ENCODE measurements around the gene LAIR2. TPM values are rescaled to one million over a fixed set of nuclear protein-coding genes. Genes with fewer than 3 reads are reported as not detected.

The LAIR2 gene
- total and polyA plus RNA-seq, 2 experiments from 2014 or later = not detected

DNA sequence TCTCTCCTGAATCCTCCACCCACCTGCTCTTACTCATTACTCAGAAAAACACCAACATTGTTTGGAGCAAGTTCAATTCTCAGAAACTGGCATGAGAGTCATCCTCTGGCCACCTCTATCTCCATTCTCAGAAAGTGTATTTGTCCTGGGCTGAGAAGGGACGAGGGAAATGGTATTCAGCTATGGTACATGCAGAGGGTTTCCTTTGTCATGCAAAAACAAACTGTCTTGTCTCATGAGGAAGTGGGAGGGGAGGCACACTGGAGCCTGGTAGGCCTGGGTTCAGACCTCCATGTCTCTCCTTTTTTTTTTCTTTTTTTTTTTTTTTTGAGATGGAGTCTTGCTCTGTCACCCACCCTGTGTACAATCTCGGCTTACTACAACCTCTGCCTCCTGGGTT is 39.1 kb downstream of the LAIR2 start:
- Histone ChIP-seq H3K9me3 (ENCODE audit: low read depth) (no peaks in the 10 kb centered on the region), H3K27ac (no peak overlapping the region), H2AFZ (no peak overlapping the region), H3K36me3 (replicated peaks; ENCODE audit: insufficient read depth, low read depth) (no peaks in the 10 kb centered on the region), H3K4me3 (no peak overlapping the region), H4K20me1 (ENCODE audit: insufficient read depth, poor library complexity, severe bottlenecking) (no peaks in the 10 kb centered on the region), H3K27me3 (no peaks in the 10 kb centered on the region), H3K4me1 (ENCODE audit: insufficient read depth) (no peaks in the 10 kb centered on the region), H3K9me2 (replicated peaks; ENCODE audit: insufficient read depth) (no peaks in the 10 kb centered on the region), H3K4me2 (no peak overlapping the region), H3K79me2 (no peaks in the 10 kb centered on the region)
- 26% methylated on average over 2 of the region's 2 CpGs for WGBS (ENCODE audit: low lambda C conversion rate, missing lambda C conversion rate)
- DNase-seq (ENCODE audit: low spot score) = no peak
- no peak for TF ChIP-seq CTCF (IDR thresholded peaks at IDR 0.05; ENCODE audit: poor library complexity)
- no peak for TF ChIP-seq EZH2phosphoT487 (IDR thresholded peaks at IDR 0.05; ENCODE audit: low read depth, severe bottlenecking, unreplicated experiment)
- TF ChIP-seq EZH2 (IDR thresholded peaks at IDR 0.05; ENCODE audit: borderline replicate concordance) = no peak

DNA sequence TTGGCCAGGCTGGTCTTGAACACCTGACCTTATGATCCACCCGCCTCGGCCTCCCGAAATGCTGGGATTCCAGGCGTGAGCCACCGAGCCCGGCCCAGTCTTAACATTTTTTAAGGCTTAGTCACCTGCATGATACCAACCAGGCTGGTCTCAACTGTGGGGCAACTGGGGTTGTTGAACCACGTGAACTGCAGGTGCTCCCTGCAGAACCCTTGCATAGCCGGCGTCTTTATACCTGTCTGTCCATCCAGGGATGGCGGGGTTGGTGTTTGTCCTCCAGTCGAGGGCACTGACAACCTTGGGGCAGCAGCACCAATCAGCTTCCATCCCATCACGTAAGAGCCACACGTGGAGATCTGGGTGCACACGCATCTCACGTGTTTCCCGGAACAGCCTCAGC is 46.2 kb downstream of the LAIR2 start:
- DNase-seq (ENCODE audit: low spot score) = no peak
- TF ChIP-seq EZH2 (IDR thresholded peaks at IDR 0.05; ENCODE audit: borderline replicate concordance) = no peak
- TF ChIP-seq CTCF (IDR thresholded peaks at IDR 0.05; ENCODE audit: poor library complexity) = no peak
- TF ChIP-seq EZH2phosphoT487 (IDR thresholded peaks at IDR 0.05; ENCODE audit: low read depth, severe bottlenecking, unreplicated experiment) = no peak
- Histone ChIP-seq H3K9me2 (replicated peaks; ENCODE audit: insufficient read depth) (no peaks in the 10 kb centered on the region), H2AFZ (no peak overlapping the region), H3K9me3 (ENCODE audit: low read depth) (no peaks in the 10 kb centered on the region), H3K36me3 (replicated peaks; ENCODE audit: insufficient read depth, low read depth) (no peaks in the 10 kb centered on the region), H3K27me3 (no peaks in the 10 kb centered on the region), H3K4me2 (no peak overlapping the region), H3K79me2 (no peaks in the 10 kb centered on the region), H3K4me1 (ENCODE audit: insufficient read depth) (no peaks in the 10 kb centered on the region), H3K27ac (no peak overlapping the region), H3K4me3 (no peak overlapping the region), H4K20me1 (ENCODE audit: insufficient read depth, poor library complexity, severe bottlenecking) (no peaks in the 10 kb centered on the region)
- 79% methylated on average over 16 of the region's 16 CpGs for WGBS (ENCODE audit: low lambda C conversion rate, missing lambda C conversion rate)

- H3K4me3 ChIP-seq = no peak overlapping the region
- H3K27me3 ChIP-seq = no peaks in the 10 kb centered on the region
- no peaks in the 10 kb centered on the region for H4K20me1 ChIP-seq (ENCODE audit: insufficient read depth, poor library complexity, severe bottlenecking)
- TF ChIP-seq CTCF (IDR thresholded peaks at IDR 0.05; ENCODE audit: poor library complexity) (no peak), EZH2 (IDR thresholded peaks at IDR 0.05; ENCODE audit: borderline replicate concordance) (no peak), EZH2phosphoT487 (IDR thresholded peaks at IDR 0.05; ENCODE audit: low read depth, severe bottlenecking, unreplicated experiment) (no peak)
- H3K4me1 ChIP-seq (ENCODE audit: insufficient read depth) = no peaks in the 10 kb centered on the region
- H3K79me2 ChIP-seq = no peaks in the 10 kb centered on the region
- H2AFZ ChIP-seq = no peak overlapping the region
- H3K9me2 ChIP-seq (replicated peaks; ENCODE audit: insufficient read depth) = no peaks in the 10 kb centered on the region
- no peak overlapping the region for H3K27ac ChIP-seq
- no peaks in the 10 kb centered on the region for H3K36me3 ChIP-seq (replicated peaks; ENCODE audit: insufficient read depth, low read depth)
- WGBS (ENCODE audit: low lambda C conversion rate, missing lambda C conversion rate) = 81% methylated on average over 14 of the region's 14 CpGs
- H3K4me2 ChIP-seq = no peak overlapping the region
- H3K9me3 ChIP-seq (ENCODE audit: low read depth) = no peaks in the 10 kb centered on the region
- no peak for DNase-seq (ENCODE audit: low spot score)
These were observed 46.6 kb downstream of the LAIR2 start for GRCh38 chr19:54549224-54549623.

- WGBS (ENCODE audit: low lambda C conversion rate, missing lambda C conversion rate) = 78% methylated on average over 6 of the region's 6 CpGs
- DNase-seq (ENCODE audit: low spot score) = no peak
These were observed 48.7 kb downstream of the LAIR2 start for GRCh38 chr19:54551293-54551692.

More at GRCh38 chr19:54551293-54551692, 48.7 kb downstream of the LAIR2 start:
- Histone ChIP-seq H3K79me2 (no peaks in the 10 kb centered on the region), H3K4me3 (no peak overlapping the region), H3K27ac (no peak overlapping the region), H2AFZ (no peak overlapping the region), H3K9me3 (ENCODE audit: low read depth) (no peaks in the 10 kb centered on the region), H3K4me2 (no peak overlapping the region), H3K4me1 (ENCODE audit: insufficient read depth) (no peaks in the 10 kb centered on the region), H3K9me2 (replicated peaks; ENCODE audit: insufficient read depth) (no peaks in the 10 kb centered on the region), H4K20me1 (ENCODE audit: insufficient read depth, poor library complexity, severe bottlenecking) (no peaks in the 10 kb centered on the region), H3K36me3 (replicated peaks; ENCODE audit: insufficient read depth, low read depth) (no peaks in the 10 kb centered on the region), H3K27me3 (no peaks in the 10 kb centered on the region)
- TF ChIP-seq EZH2phosphoT487 (IDR thresholded peaks at IDR 0.05; ENCODE audit: low read depth, severe bottlenecking, unreplicated experiment) (no peak), CTCF (IDR thresholded peaks at IDR 0.05; ENCODE audit: poor library complexity) (no peak), EZH2 (IDR thresholded peaks at IDR 0.05; ENCODE audit: borderline replicate concordance) (no peak)

Data from hepatocyte (in vitro differentiated cells).